GM11168 (cell line): ENCODE data around the gene MAGI2.

ENCODE experiments used
- in situ Hi-C: fragments of 300-500 bp; cut with MboI; formaldehyde crosslinking; loops from one replicate; pipeline ENCODE4 v1.12.0; 2022; ENCODE audit warnings: low sequenced_read_pairs; ENCODE audit not compliant: unreplicated experiment

The MAGI2 gene

GRCh38 chr7:77985232-77985973 is 1468.1 kb downstream of the MAGI2 start:
- in situ Hi-C loops = no loop called here

DNA sequence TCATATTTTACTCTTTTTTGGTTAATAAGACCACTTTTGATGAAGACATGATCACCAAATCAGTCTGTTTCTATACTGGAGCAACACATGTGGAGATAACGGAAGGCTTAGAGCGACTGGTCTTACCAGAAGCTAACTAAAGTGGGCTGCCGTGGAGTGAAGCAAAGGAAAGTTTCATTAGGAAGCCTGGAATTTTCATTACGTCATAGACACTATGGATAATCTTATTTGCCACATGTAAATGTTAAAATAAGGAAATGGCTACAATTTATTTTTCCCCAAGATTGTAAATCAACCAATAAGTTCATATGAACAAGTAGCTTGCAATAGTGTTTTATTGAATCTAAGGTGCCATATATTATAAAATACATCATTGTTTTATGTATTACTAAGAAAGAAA is 1469.5 kb downstream of the MAGI2 start:
- in situ Hi-C loops = no loop called here

DNA sequence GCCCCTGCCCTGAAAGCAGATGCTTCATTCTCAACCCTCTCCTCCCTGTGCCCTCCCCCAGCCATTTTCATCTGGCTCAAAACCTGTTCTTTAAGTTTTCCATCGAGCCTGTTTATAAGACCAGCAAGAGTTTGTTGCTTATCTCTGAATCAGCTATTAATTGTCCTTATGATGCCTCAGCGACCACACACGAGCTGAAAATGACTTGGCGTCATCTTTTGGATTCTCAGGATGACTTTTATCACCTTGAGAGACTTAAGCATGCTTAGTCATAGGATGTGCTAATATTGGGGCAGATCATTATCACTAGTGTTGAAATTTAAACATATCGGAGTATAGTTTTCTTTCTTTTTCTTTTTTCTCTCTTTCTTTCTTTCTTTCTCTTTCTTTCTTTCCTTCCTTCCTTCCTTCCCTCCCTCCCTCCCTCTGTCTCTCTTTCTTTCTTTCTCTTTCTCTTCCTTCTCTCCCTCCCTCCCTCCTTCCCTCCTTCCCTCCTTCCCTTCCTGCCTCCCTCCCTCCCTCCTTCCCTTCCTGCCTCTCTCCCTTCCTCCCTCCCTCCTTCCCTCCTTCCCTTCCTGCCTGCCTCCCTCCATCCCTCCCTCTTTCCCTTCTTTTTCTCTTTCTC is 1470.4 kb downstream of the MAGI2 start:
- in situ Hi-C loops = no loop called here

DNA sequence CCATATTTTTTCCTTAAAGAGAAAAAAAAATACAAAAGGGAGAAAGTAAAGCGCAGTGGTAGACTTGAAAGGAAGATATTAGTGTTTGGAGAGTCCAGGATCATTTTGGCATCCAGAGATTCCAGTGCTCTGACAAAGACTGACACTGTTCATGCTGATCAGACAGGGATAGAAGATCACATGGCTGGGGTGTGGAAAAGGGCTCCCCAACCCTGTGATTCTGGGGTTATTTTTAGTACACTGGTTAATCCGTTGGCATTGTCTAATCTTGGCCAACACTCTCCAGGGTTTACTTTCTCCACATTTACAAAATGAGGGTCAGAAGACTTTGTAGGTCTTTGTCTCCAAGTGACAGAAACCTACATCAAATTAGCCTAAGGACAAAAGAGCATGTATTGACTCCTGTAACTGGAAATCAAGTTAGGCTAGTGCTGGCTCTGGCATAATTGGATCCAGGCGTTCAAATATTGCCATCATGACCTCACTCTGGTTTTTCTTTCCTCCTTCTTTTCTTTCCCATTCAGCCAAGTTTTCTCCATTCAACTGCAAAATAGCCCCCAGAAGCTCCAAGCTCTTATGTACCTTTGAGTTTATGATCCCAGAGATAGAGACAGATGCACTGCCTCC is 1473.3 kb downstream of the MAGI2 start:
- in situ Hi-C loops = no loop called here

DNA sequence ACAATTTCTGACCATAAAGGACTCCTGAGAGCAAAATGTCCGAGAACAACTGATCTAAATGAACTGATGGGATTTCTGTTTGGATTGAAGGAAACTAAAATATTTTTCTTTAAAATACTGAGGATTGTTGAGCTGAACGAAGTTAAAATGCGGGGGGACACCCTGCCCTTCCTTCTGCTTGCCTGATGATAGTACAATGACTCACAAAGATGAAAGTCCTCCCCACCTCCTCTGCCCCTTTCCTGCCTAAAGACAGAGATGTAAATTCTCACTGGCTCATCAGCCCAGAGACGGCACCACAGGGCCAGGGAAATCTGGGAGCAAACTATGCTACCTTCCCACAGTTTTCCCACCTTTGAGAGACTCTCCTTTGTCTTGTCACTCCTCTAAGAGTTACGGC is 1474.2 kb downstream of the MAGI2 start:
- in situ Hi-C loops = no loop called here

DNA sequence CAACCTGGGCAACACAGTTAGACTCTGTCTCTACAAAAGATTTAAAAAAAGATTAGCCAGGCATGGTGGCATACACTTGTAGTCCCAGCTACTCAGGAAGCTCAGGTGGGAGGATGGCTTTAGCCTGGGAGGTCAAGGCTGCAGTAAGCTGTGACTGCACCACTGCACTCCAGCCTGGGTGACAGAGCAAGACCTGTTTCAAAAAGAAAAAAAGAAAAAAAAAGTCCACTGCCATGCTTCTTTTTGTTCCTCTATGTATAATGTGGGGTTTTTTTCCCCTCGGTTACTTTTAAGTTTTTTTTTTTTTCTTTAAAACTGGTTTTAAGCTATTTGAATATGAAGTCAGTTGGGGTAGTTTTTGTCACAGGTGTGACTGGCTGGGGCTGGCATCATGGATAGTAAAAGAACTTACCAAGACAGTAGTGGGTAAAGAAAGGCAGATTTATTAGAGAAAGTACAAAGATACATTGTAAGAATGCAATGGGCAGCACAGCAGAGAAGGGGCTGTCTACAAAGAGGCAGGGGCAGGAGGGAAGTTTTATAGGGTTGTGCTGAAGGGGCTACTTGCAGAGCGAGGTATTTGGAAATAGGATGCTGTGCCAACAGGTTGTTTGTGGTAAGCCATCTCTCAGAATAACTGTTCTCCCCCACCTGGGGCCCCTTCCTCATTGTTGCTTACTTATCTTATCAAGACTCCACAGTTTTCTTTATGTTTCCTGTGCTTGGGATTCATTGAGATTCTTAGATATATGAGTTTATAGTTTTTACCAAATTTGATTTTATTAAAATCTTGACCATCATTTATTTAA is 1477.6 kb downstream of the MAGI2 start:
- in situ Hi-C loops = no loop called here

- in situ Hi-C loops = no loop called here
These were observed 1481.7 kb downstream of the MAGI2 start for GRCh38 chr7:77971726-77972125.

GRCh38 chr7:77967429-77967828 is 1486.0 kb downstream of the MAGI2 start:
- in situ Hi-C loops = no loop called here
